Measurements from ENCODE around the gene EGR2. TPM values are rescaled to one million over a fixed set of nuclear protein-coding genes. Genes with fewer than 3 reads are reported as not detected.

The EGR2 gene
- total RNA-seq, 4 donors from 2014 or later = 0.40 to 1.5 (median 0.76) TPM; not detected in 1

DNA sequence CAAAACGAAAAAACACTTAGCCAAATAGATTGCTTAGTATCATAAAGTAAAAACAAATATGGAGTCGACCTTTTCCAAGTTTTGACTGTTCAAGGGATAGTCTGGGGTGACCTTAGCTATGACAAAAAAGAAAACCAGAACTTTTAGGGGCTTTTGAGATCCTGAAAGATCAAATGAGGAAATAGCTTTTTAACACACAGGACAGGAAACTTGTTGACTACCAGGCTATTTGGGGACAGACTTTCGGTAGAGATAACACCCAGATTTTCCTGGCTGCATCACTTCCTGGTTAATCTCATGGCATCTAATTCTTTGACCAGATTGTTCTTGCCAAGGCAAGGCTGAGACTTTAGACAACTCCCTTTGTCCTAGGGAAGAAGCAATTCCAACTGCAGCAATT lies 34.5 kb upstream of the EGR2 start:
- no peak overlapping the region for H3K4me3 ChIP-seq
- H3K36me3 ChIP-seq = no peaks in the 10 kb centered on the region
- H3K27ac ChIP-seq = no peak overlapping the region
- intact Hi-C loops (cut with DNase I; ENCODE audit: low total_unique reads) = no loop called here
- no peaks in the 10 kb centered on the region for H3K27me3 ChIP-seq
- H3K9me3 ChIP-seq = no peaks in the 10 kb centered on the region
- TF ChIP-seq, protein P1, sequence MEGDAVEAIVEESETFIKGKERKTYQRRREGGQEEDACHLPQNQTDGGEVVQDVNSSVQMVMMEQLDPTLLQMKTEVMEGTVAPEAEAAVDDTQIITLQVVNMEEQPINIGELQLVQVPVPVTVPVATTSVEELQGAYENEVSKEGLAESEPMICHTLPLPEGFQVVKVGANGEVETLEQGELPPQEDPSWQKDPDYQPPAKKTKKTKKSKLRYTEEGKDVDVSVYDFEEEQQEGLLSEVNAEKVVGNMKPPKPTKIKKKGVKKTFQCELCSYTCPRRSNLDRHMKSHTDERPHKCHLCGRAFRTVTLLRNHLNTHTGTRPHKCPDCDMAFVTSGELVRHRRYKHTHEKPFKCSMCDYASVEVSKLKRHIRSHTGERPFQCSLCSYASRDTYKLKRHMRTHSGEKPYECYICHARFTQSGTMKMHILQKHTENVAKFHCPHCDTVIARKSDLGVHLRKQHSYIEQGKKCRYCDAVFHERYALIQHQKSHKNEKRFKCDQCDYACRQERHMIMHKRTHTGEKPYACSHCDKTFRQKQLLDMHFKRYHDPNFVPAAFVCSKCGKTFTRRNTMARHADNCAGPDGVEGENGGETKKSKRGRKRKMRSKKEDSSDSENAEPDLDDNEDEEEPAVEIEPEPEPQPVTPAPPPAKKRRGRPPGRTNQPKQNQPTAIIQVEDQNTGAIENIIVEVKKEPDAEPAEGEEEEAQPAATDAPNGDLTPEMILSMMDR (IDR thresholded peaks at IDR 0.05 in 4 of 5, conservative IDR thresholded peaks at IDR 0.05 in 1 of 5) = no peak
- no peak for TF ChIP-seq POLR2A (IDR thresholded peaks at IDR 0.05)
- DNase-seq (no peak), ATAC-seq (no peak)
- H3K4me1 ChIP-seq = no peaks in the 10 kb centered on the region
- in situ Hi-C loops (cut with MboI; ENCODE audit: low sequenced_read_pairs in 4 of 4) = no loop called here

DNA sequence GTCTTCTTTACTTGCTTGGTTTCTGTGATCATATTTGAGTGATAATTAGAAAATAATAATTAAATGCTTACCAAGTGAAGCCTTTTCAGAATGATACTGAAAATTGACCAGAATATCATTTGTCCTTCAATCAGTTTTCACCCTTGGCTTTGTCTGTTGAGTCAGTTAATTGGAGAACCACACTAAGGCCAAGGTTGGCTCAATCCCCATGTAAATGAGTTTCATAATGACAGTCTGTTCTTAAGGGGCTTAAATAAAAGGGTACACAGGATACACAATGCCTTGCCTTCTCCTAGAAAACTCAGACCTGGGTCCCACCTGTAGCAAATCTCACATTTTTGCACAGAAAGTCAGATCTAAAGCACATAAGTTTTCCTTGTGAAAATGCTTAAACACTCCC lies 31.3 kb upstream of the EGR2 start:
- DNase-seq (no peak), ATAC-seq (no peak)
- no peaks in the 10 kb centered on the region for H3K36me3 ChIP-seq
- H3K4me1 ChIP-seq = no peaks in the 10 kb centered on the region
- no peaks in the 10 kb centered on the region for H3K9me3 ChIP-seq
- in situ Hi-C loops (cut with MboI; ENCODE audit: low sequenced_read_pairs in 4 of 4) = loop anchor here in 1 of 4 donors (25.0 kb wide), 1 partner anchor 410 kb away; no protein-coding TSS in a partner anchor
- H3K27ac ChIP-seq = no peak overlapping the region
- no peak for TF ChIP-seq POLR2A (IDR thresholded peaks at IDR 0.05)
- TF ChIP-seq, protein P1 (IDR thresholded peaks at IDR 0.05 in 4 of 5, conservative IDR thresholded peaks at IDR 0.05 in 1 of 5) = no peak
- intact Hi-C loops (cut with DNase I; ENCODE audit: low total_unique reads) = no loop called here
- H3K27me3 ChIP-seq = no peaks in the 10 kb centered on the region
- H3K4me3 ChIP-seq = peak overlapping the region in 1 of 4 donors; percentile 20

DNA sequence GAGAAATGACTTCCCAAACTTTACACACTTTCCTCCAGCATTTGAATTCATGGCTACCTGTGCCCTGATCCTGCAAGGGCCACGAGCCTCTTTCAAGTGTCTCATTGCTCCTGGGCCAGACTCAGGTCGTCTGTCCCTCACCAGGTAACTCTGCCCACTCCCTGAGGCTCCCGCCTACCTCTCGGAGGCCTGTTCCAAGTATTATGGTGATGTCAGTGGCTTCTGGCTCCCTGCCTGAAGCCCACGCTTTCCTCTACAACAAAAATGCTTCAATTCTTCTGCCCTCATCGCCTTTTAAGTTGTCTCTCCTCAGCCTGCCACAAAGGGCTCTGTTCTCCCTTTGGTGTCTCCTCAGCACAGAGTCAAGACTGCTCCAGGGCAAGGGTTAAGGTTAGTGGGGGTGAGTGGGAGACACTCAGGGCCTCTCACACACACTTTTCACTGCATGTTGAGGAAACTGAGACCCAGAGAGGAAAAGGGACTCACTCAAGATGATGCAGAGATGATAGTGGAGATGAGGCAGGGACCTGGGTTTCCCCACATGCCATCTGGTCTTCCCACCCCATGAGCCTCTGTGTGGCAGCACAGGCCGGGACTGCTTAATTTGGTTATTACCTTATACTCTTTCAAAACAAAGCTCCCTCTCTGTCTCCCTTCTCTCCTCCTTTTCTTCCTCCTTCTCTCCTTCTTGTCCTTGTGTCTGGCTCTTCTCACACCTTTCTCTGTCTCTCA lies 28.3 kb upstream of the EGR2 start:
- in situ Hi-C loops (cut with MboI; ENCODE audit: low sequenced_read_pairs in 4 of 4) = loop anchor here in 1 of 4 donors (25.0 kb wide), 1 partner anchor 407 kb away; no protein-coding TSS in a partner anchor
- DNase-seq = no peak
- H3K4me1 ChIP-seq = no peaks in the 10 kb centered on the region
- intact Hi-C loops (cut with DNase I; ENCODE audit: low total_unique reads) = no loop called here
- no peak overlapping the region for H3K4me3 ChIP-seq
- ATAC-seq = no peak
- TF ChIP-seq, protein P1 (IDR thresholded peaks at IDR 0.05 in 4 of 5, conservative IDR thresholded peaks at IDR 0.05 in 1 of 5) = no peak
- no peak for TF ChIP-seq POLR2A (IDR thresholded peaks at IDR 0.05)
- no peaks in the 10 kb centered on the region for H3K9me3 ChIP-seq
- H3K36me3 ChIP-seq = no peaks in the 10 kb centered on the region
- no peaks in the 10 kb centered on the region for H3K27me3 ChIP-seq
- H3K27ac ChIP-seq = no peak overlapping the region

DNA sequence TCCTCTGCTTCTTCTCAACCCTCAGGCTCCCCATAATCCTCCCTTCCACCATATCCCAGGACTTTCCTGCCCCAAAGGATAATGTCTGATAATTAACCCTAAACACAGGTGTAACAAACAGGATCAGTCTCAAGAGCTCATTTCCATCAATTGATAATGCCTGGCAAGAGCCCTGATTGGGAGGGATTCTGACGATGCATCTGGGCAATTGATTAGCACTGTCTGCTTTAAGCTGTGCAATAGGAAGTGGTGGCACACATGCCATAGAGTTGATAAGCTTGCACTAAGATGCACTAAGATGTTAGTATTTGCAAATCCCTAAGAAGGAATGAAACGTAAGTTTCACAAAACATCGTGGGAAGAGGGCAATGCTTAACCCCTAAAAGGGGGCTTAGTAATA lies 27.4 kb upstream of the EGR2 start:
- Histone ChIP-seq H3K27me3 (no peaks in the 10 kb centered on the region), H3K36me3 (no peaks in the 10 kb centered on the region), H3K4me1 (no peaks in the 10 kb centered on the region), H3K4me3 (no peak overlapping the region), H3K27ac (no peak overlapping the region), H3K9me3 (no peaks in the 10 kb centered on the region)
- DNase-seq (no peak), ATAC-seq (no peak)
- intact Hi-C loops (cut with DNase I; ENCODE audit: low total_unique reads) (no loop called here), in situ Hi-C loops (cut with MboI; ENCODE audit: low sequenced_read_pairs in 4 of 4) (loop anchor here in 1 of 4 donors (25.0 kb wide), 1 partner anchor 406 kb away; no protein-coding TSS in a partner anchor)
- TF ChIP-seq POLR2A (IDR thresholded peaks at IDR 0.05) = no peak
- TF ChIP-seq, protein P1 (IDR thresholded peaks at IDR 0.05 in 4 of 5, conservative IDR thresholded peaks at IDR 0.05 in 1 of 5) = no peak

Data from gastrocnemius medialis (tissue), 4 donors.